ENCODE measurements around the gene HOXC5.
A peak's percentile ranks its signal among the peaks of the same experiment; 100 is the strongest.
"Not testable (repeated sequence)": the region's sequence is repeated elsewhere in the genome, so short reads cannot be mapped to it uniquely, and the experiment has no call there.

HOXC5 gene

GRCh38 chr12:54075409-54075808, 42.6 kb downstream of the HOXC5 start:
- no peak for DNase-seq

DNA sequence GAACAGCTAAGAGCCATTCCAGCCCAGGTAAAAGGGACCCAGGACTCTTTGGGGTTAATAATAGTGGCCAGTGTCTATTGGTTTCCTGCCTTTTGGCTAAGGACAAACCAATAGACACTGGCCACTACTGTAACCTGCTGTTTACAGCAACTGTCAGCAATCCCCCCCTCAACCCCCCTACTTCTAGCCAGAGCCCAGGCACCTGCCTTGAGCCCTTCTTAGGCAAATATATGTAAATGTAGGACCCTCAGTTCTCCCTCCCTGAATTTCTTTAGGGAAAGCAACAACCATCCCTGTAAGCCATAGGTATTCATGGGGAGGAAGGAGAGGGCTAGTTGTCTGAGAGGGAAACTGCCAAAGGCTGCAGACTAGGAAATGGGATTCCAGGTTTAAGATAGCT, 43.1 kb downstream of the HOXC5 start:
- no peak for DNase-seq

DNA sequence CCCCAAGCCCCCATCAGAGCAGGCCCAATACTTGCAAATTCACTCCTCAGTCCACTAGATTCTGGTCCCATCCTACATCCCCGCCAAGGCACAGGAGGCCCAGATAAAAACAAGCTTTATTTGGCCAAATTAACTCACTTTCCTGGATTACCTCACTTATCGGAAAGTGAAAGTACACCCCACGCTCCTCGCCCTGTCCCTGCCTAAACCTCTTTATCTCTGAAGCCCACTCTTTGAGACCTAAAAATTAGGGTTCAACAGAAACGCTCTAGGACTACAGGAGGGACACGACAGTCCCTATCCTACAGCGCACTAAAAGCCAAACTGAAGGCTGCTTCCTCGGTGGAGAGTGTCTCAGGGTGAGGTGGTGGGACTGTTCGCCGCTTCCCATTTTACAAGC, 45.0 kb downstream of the HOXC5 start:
- not testable (repeated sequence) for DNase-seq

DNA sequence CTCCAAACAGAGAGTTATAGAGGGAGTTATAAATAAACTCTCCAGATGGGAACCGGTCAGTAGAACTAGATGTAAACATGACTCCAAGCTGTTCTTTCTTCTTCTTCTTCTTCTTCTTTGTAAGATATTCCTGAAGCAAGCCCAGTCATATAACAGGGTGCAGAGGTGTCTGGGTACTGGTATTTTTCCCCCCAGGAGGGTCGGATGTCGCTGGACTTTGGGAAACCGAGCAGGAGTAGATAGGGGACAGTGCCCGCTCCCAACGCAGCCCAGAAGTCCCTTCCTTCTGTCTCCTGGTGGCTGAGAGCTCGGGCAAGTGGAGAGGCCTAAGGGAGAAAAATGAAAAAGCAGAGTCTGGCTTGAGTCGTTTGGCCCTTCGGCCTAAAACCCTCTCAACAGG, 46.3 kb downstream of the HOXC5 start:
- not testable (repeated sequence) for DNase-seq

DNA sequence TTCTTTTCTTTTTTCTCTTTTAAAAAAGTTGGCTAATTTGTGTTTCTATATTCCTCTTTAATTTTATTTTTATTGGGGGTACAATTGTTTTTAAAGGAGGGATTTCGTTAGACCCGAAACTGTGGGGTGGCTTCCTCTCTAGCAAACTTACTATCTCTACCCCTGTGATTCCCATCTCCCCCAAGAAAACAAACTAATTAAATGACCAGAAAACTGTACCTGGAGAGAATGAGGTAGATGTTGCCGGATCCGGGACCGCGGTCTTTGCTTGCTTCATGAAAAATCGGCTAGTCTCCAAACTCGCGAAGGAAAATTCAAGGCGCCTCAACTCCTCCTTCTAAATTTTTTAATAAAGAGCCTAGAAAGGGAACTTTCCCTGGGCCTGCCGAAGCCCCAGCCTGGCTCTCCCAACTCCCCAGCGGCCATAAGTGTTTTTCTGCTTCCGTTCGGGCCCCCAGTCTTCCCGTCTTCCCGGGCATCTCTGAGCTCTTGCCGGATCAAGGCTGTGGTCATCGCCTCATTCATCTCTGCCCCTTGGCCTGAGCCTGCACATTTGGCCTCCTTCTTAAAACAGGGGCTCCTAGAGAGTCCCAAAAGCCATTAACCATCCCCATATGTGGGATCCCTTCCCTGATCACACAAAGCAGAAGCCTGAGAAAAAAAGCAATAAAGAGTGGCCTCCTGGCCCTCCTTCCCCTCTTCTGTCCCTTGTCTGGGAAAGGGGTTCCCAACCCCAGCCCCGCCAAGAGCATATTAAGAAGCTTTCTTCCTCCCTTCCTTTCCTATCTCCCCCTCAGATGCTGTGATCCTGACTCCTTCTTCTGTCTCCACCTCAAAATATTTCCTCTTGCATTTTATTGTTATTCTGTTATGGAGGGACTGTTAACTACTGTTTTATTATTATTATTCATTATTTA, 47.4 kb downstream of the HOXC5 start:
- DNase-seq: not testable (repeated sequence)

- not testable (repeated sequence) for DNase-seq
Measured at GRCh38 chr12:54081053-54081514, 48.2 kb downstream of the HOXC5 start.

GRCh38 chr12:54081581-54082396, 48.9 kb downstream of the HOXC5 start:
- DNase-seq: not testable (repeated sequence)

GRCh38 chr12:54082397-54082892, 49.6 kb downstream of the HOXC5 start:
- peak; percentile 32 for DNase-seq

All from activated gamma-delta T cell (primary cell).